Measurements from ENCODE around the gene TCF4.

Gene TCF4

GRCh38 chr18:55401638-55402191 is 186.3 kb downstream of the TCF4 start:
- TF ChIP-seq, protein P1, sequence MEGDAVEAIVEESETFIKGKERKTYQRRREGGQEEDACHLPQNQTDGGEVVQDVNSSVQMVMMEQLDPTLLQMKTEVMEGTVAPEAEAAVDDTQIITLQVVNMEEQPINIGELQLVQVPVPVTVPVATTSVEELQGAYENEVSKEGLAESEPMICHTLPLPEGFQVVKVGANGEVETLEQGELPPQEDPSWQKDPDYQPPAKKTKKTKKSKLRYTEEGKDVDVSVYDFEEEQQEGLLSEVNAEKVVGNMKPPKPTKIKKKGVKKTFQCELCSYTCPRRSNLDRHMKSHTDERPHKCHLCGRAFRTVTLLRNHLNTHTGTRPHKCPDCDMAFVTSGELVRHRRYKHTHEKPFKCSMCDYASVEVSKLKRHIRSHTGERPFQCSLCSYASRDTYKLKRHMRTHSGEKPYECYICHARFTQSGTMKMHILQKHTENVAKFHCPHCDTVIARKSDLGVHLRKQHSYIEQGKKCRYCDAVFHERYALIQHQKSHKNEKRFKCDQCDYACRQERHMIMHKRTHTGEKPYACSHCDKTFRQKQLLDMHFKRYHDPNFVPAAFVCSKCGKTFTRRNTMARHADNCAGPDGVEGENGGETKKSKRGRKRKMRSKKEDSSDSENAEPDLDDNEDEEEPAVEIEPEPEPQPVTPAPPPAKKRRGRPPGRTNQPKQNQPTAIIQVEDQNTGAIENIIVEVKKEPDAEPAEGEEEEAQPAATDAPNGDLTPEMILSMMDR (conservative IDR thresholded peaks at IDR 0.05; ENCODE audit: low read length): no peak
- DNase-seq (ENCODE audit: low read depth): peak; percentile 95
- peak overlapping the region; percentile 66 for H3K4me3 ChIP-seq (ENCODE audit: low read length)

- H3K4me3 ChIP-seq (ENCODE audit: low read length): peak overlapping the region; percentile 66
- TF ChIP-seq, protein P1 (conservative IDR thresholded peaks at IDR 0.05; ENCODE audit: low read length): no peak
- DNase-seq (ENCODE audit: low read depth): no peak
These were observed 187.1 kb downstream of the TCF4 start for GRCh38 chr18:55400590-55401541.

DNA sequence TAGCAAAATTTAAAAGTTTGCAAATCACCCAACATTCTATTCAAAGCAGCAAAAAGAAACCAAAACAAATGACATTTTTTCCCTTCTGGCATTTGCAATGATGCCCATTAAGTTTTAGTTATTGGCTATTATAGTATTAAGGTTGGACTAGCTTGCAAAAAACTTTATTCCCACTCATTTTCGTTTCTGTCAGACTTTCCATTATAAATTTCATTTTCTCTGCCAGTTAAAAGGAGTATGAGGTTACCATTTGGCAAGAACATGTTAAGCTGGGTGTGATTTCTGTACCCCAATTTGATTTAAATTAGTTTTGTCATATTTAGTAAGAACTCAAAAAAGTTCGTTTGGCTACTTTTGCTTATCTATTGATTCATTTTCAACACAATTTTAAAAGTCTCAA is 187.9 kb downstream of the TCF4 start:
- DNase-seq (ENCODE audit: low read depth): no peak
- TF ChIP-seq, protein P1 (conservative IDR thresholded peaks at IDR 0.05; ENCODE audit: low read length): no peak
- H3K4me3 ChIP-seq (ENCODE audit: low read length): peak overlapping the region; percentile 66

- peak overlapping the region; percentile 66 for H3K4me3 ChIP-seq (ENCODE audit: low read length)
- TF ChIP-seq, protein P1 (conservative IDR thresholded peaks at IDR 0.05; ENCODE audit: low read length): no peak
- peak; percentile 56 for DNase-seq (ENCODE audit: low read depth)
These were observed 189.1 kb downstream of the TCF4 start for GRCh38 chr18:55398858-55399257.

DNA sequence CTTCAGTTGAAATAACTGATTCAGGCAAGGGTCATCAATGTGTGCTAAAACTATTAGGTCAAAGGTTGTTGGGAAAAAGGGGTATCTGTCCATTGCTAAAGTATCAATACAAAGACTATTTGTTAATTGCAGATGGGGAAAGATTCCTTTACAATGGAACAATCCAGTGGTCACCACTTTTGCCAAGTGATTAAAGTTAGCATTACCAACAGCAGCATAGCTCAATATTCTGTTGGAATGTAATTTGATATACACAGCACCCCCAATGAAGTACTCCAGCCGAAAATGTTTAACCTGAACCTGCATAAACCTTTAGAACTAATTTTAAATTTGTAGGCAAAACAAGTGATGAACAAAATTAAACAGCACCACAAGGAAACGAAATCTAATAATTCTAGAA is 191.0 kb downstream of the TCF4 start:
- no peak for DNase-seq (ENCODE audit: low read depth)
- TF ChIP-seq, protein P1 (conservative IDR thresholded peaks at IDR 0.05; ENCODE audit: low read length): no peak
- H3K4me3 ChIP-seq (ENCODE audit: low read length): no peak overlapping the region

- TF ChIP-seq, protein P1 (conservative IDR thresholded peaks at IDR 0.05; ENCODE audit: low read length): no peak
- H3K4me3 ChIP-seq (ENCODE audit: low read length): no peak overlapping the region
- DNase-seq (ENCODE audit: low read depth): no peak
These were observed 191.6 kb downstream of the TCF4 start for GRCh38 chr18:55396267-55396905.

Data from AG10803 (cell line).